ENCODE data around the gene LRRC28.

Gene LRRC28

DNA sequence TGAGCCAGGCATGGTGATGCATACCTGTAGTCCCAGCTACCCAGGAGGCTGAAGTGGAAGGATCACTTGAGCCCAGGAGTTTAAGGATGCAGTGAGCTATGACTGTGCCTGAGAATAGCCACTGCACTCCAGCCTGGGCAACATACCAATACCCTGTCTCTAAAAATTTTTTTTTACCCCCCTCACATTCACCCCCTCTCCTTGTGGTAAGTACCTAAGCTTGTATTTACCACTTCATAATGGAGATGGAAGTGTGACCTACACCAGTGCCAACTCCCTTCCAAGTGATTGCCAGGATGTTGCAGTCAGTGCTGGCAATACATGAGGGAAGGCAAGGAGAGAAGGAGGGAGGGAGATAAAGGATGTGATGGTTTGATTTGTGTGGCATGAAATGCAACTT is 84.2 kb downstream of the LRRC28 start:
- DNase-seq (ENCODE audit: extremely low read depth, insufficient read length) = no peak
- Histone ChIP-seq H3K27me3 (replicated peaks; ENCODE audit: control insufficient read depth, insufficient read depth, low read length) (no peaks in the 10 kb centered on the region), H3K36me3 (ENCODE audit: control insufficient read depth, insufficient read depth, low read length) (no peaks in the 10 kb centered on the region), H3K4me3 (replicated peaks; ENCODE audit: low read depth, low read length) (no peak overlapping the region)
- TF ChIP-seq, protein P1, sequence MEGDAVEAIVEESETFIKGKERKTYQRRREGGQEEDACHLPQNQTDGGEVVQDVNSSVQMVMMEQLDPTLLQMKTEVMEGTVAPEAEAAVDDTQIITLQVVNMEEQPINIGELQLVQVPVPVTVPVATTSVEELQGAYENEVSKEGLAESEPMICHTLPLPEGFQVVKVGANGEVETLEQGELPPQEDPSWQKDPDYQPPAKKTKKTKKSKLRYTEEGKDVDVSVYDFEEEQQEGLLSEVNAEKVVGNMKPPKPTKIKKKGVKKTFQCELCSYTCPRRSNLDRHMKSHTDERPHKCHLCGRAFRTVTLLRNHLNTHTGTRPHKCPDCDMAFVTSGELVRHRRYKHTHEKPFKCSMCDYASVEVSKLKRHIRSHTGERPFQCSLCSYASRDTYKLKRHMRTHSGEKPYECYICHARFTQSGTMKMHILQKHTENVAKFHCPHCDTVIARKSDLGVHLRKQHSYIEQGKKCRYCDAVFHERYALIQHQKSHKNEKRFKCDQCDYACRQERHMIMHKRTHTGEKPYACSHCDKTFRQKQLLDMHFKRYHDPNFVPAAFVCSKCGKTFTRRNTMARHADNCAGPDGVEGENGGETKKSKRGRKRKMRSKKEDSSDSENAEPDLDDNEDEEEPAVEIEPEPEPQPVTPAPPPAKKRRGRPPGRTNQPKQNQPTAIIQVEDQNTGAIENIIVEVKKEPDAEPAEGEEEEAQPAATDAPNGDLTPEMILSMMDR (IDR thresholded peaks at IDR 0.05; ENCODE audit: insufficient read depth, low read length, poor library complexity, severe bottlenecking) = no peak

DNA sequence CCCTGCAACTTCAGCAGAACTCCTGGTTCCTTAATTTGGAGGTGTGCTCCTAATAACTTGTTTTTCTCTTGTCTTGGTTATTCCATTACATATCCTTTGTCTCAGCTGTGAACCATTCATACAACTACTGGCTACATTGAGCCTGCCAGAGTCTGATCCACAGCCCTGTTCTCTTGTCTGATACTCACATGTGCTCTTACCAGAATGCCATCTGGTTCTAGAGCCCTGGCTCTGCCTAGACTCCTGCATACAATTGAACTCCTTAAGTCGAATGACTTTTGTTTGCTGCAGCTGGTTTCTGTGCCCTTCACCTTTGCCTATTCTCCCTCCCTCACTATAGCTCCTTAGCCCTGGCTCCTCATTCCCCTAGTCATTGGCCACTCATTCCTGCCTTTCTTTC is 85.5 kb downstream of the LRRC28 start:
- Histone ChIP-seq H3K27me3 (replicated peaks; ENCODE audit: control insufficient read depth, insufficient read depth, low read length) (no peaks in the 10 kb centered on the region), H3K4me3 (replicated peaks; ENCODE audit: low read depth, low read length) (no peak overlapping the region), H3K36me3 (ENCODE audit: control insufficient read depth, insufficient read depth, low read length) (no peaks in the 10 kb centered on the region)
- TF ChIP-seq, protein P1 (IDR thresholded peaks at IDR 0.05; ENCODE audit: insufficient read depth, low read length, poor library complexity, severe bottlenecking) = no peak
- no peak for DNase-seq (ENCODE audit: extremely low read depth, insufficient read length)

DNA sequence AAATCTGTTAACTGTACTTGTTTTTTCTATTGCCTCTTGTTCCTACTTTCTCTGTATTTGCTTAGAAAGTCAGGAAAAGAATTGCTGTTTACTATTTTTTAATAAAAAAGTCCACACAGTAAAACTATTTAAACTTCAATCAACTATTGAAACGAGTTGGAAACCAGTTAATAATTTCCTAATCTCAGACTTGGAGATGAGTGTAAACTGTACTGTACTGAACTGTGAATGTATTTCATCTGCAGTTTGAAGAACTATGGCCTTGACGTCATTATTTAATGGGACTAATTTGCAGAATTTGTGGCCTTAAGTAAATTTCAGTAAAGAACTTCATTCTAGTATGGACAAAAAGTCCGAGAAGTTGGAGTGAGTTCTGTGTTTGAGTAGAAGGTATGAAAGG is 89.1 kb downstream of the LRRC28 start:
- Histone ChIP-seq H3K4me3 (replicated peaks; ENCODE audit: low read depth, low read length) (no peak overlapping the region), H3K36me3 (ENCODE audit: control insufficient read depth, insufficient read depth, low read length) (no peaks in the 10 kb centered on the region), H3K27me3 (replicated peaks; ENCODE audit: control insufficient read depth, insufficient read depth, low read length) (no peaks in the 10 kb centered on the region)
- TF ChIP-seq, protein P1 (IDR thresholded peaks at IDR 0.05; ENCODE audit: insufficient read depth, low read length, poor library complexity, severe bottlenecking) = no peak
- no peak for DNase-seq (ENCODE audit: extremely low read depth, insufficient read length)

DNA sequence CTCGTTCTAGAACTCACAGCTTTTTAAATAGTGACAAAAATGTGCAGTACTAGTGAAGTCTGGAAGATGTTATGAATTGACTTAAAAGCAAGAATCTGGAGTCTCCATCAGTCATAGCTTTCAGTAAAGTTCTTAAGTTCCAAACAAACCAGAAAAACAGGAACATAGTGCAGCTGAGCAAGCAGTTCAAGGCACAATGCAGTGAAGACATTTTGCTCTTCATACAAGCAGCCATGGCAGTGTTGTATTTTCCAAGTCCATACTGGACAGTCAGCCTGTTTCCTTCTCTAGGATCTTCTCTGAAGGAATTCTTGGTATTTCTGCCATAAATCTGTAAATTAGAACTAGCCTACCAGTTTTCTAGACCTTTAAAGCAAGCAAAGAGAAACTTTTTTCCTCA is 90.5 kb downstream of the LRRC28 start:
- H3K4me3 ChIP-seq (replicated peaks; ENCODE audit: low read depth, low read length) = no peak overlapping the region
- TF ChIP-seq, protein P1 (IDR thresholded peaks at IDR 0.05; ENCODE audit: insufficient read depth, low read length, poor library complexity, severe bottlenecking) = no peak
- no peak for DNase-seq (ENCODE audit: extremely low read depth, insufficient read length)
- H3K27me3 ChIP-seq (replicated peaks; ENCODE audit: control insufficient read depth, insufficient read depth, low read length) = no peaks in the 10 kb centered on the region
- H3K36me3 ChIP-seq (ENCODE audit: control insufficient read depth, insufficient read depth, low read length) = no peaks in the 10 kb centered on the region

DNA sequence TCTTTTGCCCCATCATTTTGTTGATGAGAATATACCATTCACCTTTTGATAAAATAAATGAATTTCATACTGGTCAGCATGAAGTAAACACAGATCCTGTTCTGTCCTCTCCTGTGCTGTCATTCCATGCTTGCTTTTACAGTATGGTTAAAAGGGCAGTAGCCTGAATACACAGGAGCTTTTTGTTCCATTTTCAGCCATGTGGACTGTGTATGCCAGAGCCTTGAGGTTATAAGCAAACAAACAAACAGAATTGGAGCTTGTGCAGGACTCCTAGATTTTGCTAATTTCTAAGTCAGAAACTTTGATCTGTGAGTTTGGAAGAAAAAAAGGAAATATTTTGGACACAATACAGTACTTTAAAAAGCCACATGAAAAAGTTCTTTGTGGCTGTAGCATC is 91.9 kb downstream of the LRRC28 start:
- Histone ChIP-seq H3K27me3 (replicated peaks; ENCODE audit: control insufficient read depth, insufficient read depth, low read length) (no peaks in the 10 kb centered on the region), H3K4me3 (replicated peaks; ENCODE audit: low read depth, low read length) (no peak overlapping the region), H3K36me3 (ENCODE audit: control insufficient read depth, insufficient read depth, low read length) (no peaks in the 10 kb centered on the region)
- DNase-seq (ENCODE audit: extremely low read depth, insufficient read length) = no peak
- TF ChIP-seq, protein P1 (IDR thresholded peaks at IDR 0.05; ENCODE audit: insufficient read depth, low read length, poor library complexity, severe bottlenecking) = no peak

DNA sequence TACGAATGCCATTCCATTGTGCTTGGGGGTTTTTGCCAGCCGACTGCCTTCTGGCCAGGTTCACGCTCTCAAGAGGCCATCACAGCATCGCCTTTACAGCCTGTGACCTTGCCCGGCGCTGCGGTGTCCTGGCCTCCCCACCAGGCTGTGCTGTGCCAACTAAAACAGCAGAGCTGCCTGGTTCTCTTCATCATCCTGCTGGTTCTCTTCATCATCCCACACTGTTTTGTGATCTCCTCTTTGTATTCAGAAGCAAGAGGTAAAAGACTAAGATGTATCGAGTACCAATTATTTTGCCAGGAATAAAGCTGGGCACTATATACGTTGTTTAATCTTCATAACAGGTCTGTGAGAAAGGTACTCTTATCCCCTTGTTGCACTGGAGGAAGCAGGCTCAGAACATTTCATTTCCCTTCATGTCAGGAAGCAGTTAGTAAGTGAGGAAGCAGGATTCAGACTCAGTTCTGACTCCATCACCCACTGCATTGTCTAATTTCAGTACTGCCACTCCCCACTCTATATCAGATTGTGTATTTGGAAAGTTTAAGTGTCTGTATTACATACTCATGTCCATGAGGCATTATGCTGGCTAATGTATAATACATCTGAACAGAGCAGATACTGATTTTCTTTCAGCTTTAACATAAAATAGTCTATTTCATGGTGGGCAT is 92.7 kb downstream of the LRRC28 start:
- Histone ChIP-seq H3K4me3 (replicated peaks; ENCODE audit: low read depth, low read length) (no peak overlapping the region), H3K27me3 (replicated peaks; ENCODE audit: control insufficient read depth, insufficient read depth, low read length) (no peaks in the 10 kb centered on the region), H3K36me3 (ENCODE audit: control insufficient read depth, insufficient read depth, low read length) (no peaks in the 10 kb centered on the region)
- peak; percentile 15 for DNase-seq (ENCODE audit: extremely low read depth, insufficient read length)
- TF ChIP-seq, protein P1 (IDR thresholded peaks at IDR 0.05; ENCODE audit: insufficient read depth, low read length, poor library complexity, severe bottlenecking) = peak; percentile 51

All from GM06990 (cell line).